ENCODE data around the gene NLRX1. TPM values are rescaled to one million over a fixed set of nuclear protein-coding genes. Genes with fewer than 3 reads are reported as not detected.

The NLRX1 gene
- total and polyA plus RNA-seq, 10 of the 15 experiments (the other 5 are each of a cell fraction or from before 2014, with no cell fraction given), result 0.85 to 18.5 (median 10.0) TPM

- DNase-seq (ENCODE audit: low read depth, low spot score) (no peak), ATAC-seq (peak; percentile 88), FAIRE-seq (no peak)
- Histone ChIP-seq H3K4me1 (ENCODE audit: control insufficient read depth, insufficient read depth, low read length) (no peaks in the 10 kb centered on the region), H3K4me3 (no peak overlapping the region), H3K79me2 (ENCODE audit: control insufficient read depth, insufficient read depth, low read length) (no peaks in the 10 kb centered on the region), H3K4me2 (ENCODE audit: control insufficient read depth, insufficient read depth) (no peak overlapping the region), H2AFZ (ENCODE audit: control insufficient read depth, low read depth, low read length) (no peak overlapping the region), H3K9me3 (replicated peaks; ENCODE audit: control insufficient read depth, insufficient read depth, low read length) (no peaks in the 10 kb centered on the region), H3K27ac (ENCODE audit: control insufficient read depth, insufficient read depth) (no peak overlapping the region), H3K36me3 (ENCODE audit: control insufficient read depth in 2 of 2, insufficient read depth in 2 of 2, low read length in 1 of 2) (no peaks in the 10 kb centered on the region), H3K9ac (ENCODE audit: control insufficient read depth, insufficient read depth, low read length) (no peak overlapping the region), H4K20me1 (ENCODE audit: control insufficient read depth, insufficient read depth) (no peaks in the 10 kb centered on the region), H3K27me3 (replicated peaks in 1 of 2; ENCODE audit: control insufficient read depth in 2 of 2, insufficient read depth in 2 of 2, low read length in 1 of 2) (peaks cover 1 to 2% of the 10 kb centered on the region in 2 experiments; a peak in 2 of 4 replicates)
- TF ChIP-seq IRF3 (IDR thresholded peaks at IDR 0.05) (no peak), CTCF (IDR thresholded peaks at IDR 0.05 in 2 of 3, conservative IDR thresholded peaks at IDR 0.05 in 1 of 3; ENCODE audit: control insufficient read depth in 2 of 3, extremely low read depth in 1 of 3, insufficient read depth in 1 of 3, low read depth in 3 of 3, low read length in 3 of 3) (peak in 1 of 3 experiments; percentile 16; a peak in 2 of 6 replicates)
- RAD21 ChIA-PET (ENCODE audit: unreplicated experiment), result interaction anchor here (1.1 to 1.4 kb wide), 2 partner anchors 54 to 168 kb away, joined by 3 read pairs; partner anchors contain the start of gene DPAGT1
- intact Hi-C loops (cut with micrococcal nuclease; ENCODE audit: unreplicated experiment) (no loop called here), in situ Hi-C loops (cut with MboI) (no loop called here)
- 14% methylated on average over 8 of the region's 8 CpGs for WGBS (ENCODE audit: insufficient coverage, insufficient replicate concordance, low lambda C conversion rate, missing lambda C conversion rate)
- SMC1A ChIA-PET (ENCODE audit: uncharacterized antibody, unreplicated experiment), result interaction anchor here (0.6 to 1.0 kb wide), 3 partner anchors 14 to 477 kb away, joined by 3 to 4 read pairs (median 3); partner anchors contain the start of gene TREH
- POLR2A ChIA-PET, result interaction anchor here (0.6 kb wide), 1 partner anchor 150 kb away, joined by 4 read pairs; no protein-coding TSS in a partner anchor
- BruUV-seq (replicated peaks), result no TSS peak
- CTCF ChIA-PET, result interaction anchor here (0.6 to 1.7 kb wide), 5 partner anchors 10 to 173 kb away, joined by 3 read pairs; partner anchors contain the start of gene NLRX1
Measured at GRCh38 chr11:119155733-119156492, 12.6 kb upstream of the NLRX1 start.

All from GM12878 (cell line).